ENCODE measurements around the gene EIF2B2.

GRCh38 chr14:74973905-74974363 lies 28.8 kb upstream of the EIF2B2 start:
- no peak for TF ChIP-seq CTCF (IDR thresholded peaks at IDR 0.05)
- no peak for TF ChIP-seq POLR2AphosphoS5 (IDR thresholded peaks at IDR 0.05)
- no peak for TF ChIP-seq EP300 (IDR thresholded peaks at IDR 0.05)
- TF ChIP-seq POLR2A (IDR thresholded peaks at IDR 0.05; ENCODE audit: low read depth): no peak
